Endothelial cell (in vitro differentiated cells): ENCODE data around the gene OCA2. TPM values are rescaled to one million over a fixed set of nuclear protein-coding genes. Genes with fewer than 3 reads are reported as not detected.

Experiments
- DNase-seq: peaks from one replicate; pipeline ENCODE4 v3.0.0; 2021; ENCODE audit warnings: low spot score
- H3K27ac Mint-ChIP-seq: one replicate; pipeline ENCODE4 v1.8.0; 2021; ENCODE audit warnings: mixed read lengths, inconsistent platforms; ENCODE audit not compliant: unreplicated experiment
- H3K27me3 Mint-ChIP-seq: one replicate; pipeline ENCODE4 v1.8.0; 2021; ENCODE audit warnings: mild to moderate bottlenecking, moderate library complexity, mixed read lengths, inconsistent platforms; ENCODE audit not compliant: unreplicated experiment
- H3K36me3 Mint-ChIP-seq: one replicate; pipeline ENCODE4 v1.8.0; 2021; ENCODE audit warnings: mild to moderate bottlenecking, low read depth, mixed read lengths, inconsistent platforms; ENCODE audit not compliant: unreplicated experiment
- H3K4me1 Mint-ChIP-seq: one replicate; pipeline ENCODE4 v1.8.0; 2021; ENCODE audit warnings: mild to moderate bottlenecking, mixed read lengths, inconsistent platforms; ENCODE audit not compliant: unreplicated experiment
- H3K4me3 Mint-ChIP-seq: one replicate; pipeline ENCODE4 v1.8.0; 2021; ENCODE audit warnings: mild to moderate bottlenecking, mixed read lengths, inconsistent platforms; ENCODE audit not compliant: unreplicated experiment
- H3K9me3 Mint-ChIP-seq: one replicate; pipeline ENCODE4 v1.8.0; 2021; ENCODE audit warnings: mixed read lengths, inconsistent platforms; ENCODE audit not compliant: unreplicated experiment
- total RNA-seq: library from RNA; stranded (reverse); fragmentation: NEBNext Ultra II Directional; extraction: Animal tissue kit (Norgen Biotek cat#: 25700); gene quantifications from one replicate; pipeline ENCODE4 v1.2.1, GENCODE V29; 2021; ENCODE audit not compliant: unreplicated experiment
- TF ChIP-seq, protein P1 (sequence below): fragments of 200-600 bp; sonication (generic); IDR thresholded peaks from one replicate; pipeline ENCODE4 v1.5.0; 2021; ENCODE audit warnings: antibody characterized with exemption; ENCODE audit not compliant: unreplicated experiment

OCA2 gene
- total RNA-seq, 1 donor from 2014 or later: not detected

DNA sequence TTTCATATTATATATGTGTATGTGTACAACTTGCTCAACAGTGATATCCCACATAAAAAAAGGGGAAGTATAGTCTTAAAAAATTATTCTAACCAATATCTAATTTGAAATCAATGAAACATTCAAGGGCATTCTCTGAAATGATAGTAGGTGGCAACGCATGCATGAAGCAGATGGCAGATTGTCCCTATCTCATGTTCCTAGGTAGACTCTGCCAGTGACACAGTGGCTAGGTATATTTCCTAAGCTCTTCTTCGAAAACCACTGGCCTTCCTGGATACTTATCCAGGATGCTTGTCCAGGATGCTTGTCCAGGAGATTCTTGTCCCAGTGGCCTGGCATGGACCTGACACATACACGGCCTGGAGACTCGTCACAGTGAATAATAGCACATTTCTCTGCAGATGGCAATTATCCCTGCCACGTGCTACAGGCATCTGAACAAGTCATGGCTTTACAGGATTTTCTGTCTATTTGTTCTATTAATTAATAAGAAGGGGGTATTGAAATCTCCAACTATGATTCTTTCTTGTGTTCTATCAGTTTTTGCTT is 54.9 kb downstream of the OCA2 start:
- Mint-ChIP-seq H3K4me1 (no peaks in the 10 kb centered on the region), H3K36me3 (no peaks in the 10 kb centered on the region), H3K9me3 (no peaks in the 10 kb centered on the region), H3K4me3 (no peak overlapping the region), H3K27me3 (no peaks in the 10 kb centered on the region), H3K27ac (no peak overlapping the region)
- TF ChIP-seq, protein P1, sequence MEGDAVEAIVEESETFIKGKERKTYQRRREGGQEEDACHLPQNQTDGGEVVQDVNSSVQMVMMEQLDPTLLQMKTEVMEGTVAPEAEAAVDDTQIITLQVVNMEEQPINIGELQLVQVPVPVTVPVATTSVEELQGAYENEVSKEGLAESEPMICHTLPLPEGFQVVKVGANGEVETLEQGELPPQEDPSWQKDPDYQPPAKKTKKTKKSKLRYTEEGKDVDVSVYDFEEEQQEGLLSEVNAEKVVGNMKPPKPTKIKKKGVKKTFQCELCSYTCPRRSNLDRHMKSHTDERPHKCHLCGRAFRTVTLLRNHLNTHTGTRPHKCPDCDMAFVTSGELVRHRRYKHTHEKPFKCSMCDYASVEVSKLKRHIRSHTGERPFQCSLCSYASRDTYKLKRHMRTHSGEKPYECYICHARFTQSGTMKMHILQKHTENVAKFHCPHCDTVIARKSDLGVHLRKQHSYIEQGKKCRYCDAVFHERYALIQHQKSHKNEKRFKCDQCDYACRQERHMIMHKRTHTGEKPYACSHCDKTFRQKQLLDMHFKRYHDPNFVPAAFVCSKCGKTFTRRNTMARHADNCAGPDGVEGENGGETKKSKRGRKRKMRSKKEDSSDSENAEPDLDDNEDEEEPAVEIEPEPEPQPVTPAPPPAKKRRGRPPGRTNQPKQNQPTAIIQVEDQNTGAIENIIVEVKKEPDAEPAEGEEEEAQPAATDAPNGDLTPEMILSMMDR: no peak
- no peak for DNase-seq

DNA sequence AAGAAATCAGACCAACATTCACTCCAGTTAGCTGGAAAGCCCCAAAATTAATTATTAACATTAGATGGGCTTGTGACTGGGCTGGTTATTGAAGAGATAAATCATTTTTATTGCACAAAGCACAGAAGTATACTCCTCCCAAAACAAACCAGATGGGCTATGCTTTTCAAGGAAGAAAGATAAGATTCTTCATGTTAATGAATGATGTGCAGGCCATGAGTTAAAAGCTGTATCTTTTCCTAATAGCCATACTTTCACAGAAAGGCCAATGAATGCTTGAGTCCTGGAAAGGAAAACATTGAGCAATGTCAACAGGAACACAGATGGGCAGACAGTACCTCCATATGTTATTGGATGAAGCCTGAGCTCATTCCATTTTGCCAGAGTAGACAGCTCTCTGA is 55.4 kb downstream of the OCA2 start:
- Mint-ChIP-seq H3K4me1 (no peaks in the 10 kb centered on the region), H3K9me3 (no peaks in the 10 kb centered on the region), H3K36me3 (no peaks in the 10 kb centered on the region), H3K27ac (no peak overlapping the region), H3K4me3 (no peak overlapping the region), H3K27me3 (no peaks in the 10 kb centered on the region)
- TF ChIP-seq, protein P1: no peak
- DNase-seq: no peak

DNA sequence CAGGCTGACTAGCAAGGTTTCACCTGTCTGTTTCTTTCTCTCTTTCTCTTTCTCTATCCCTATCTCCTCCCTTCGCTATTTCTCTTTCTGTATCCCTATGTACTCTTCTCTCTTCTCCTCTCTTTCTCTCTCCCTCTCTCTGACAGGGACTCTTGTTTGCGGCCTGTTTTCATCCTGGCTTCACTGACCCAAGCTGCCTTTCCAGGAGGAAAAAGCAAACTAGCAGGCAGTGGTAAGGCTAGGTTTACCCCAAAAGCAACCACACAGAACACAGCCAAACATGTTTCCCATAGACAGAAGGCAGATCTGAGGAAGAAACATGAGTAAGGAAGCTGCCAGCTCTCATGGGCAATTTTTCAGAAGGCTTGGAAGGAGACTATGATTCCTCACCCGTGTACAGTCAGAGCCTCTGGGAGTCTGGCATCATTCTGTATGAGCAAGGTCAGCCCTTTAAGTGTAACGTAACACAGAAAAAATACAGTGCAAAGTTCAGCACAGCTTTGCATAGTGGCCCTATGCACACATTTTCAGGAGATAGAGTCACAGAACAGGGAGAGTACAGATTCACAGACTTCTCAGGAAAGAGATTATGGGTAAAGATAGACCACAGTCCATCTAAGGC is 61.0 kb downstream of the OCA2 start:
- TF ChIP-seq, protein P1: no peak
- no peak for DNase-seq
- Mint-ChIP-seq H3K4me3 (no peak overlapping the region), H3K27me3 (peaks cover 4% of the 10 kb centered on the region), H3K4me1 (no peaks in the 10 kb centered on the region), H3K9me3 (no peaks in the 10 kb centered on the region), H3K27ac (no peak overlapping the region), H3K36me3 (no peaks in the 10 kb centered on the region)

DNA sequence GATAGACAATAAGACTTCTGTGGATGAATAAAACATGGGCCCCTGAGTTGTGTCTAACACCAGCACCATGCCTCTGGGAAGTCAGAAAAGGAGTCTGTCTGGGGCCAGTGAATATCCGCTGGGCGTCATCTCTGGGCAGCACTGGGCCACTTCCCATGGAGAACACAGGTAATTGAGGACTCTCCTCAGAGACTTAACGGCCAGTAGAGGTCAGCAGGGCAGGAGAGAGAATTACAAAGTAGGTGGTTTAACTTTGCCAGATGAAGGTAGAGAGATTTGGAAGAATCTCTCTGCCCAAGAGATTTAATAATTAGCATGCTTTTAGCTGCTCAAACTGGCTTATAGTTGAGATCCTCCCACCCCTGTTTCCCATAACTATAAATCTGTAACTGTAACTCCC is 65.7 kb downstream of the OCA2 start:
- Mint-ChIP-seq H3K4me3 (no peak overlapping the region), H3K4me1 (no peaks in the 10 kb centered on the region), H3K27me3 (peaks cover 4% of the 10 kb centered on the region), H3K27ac (no peak overlapping the region), H3K9me3 (no peaks in the 10 kb centered on the region), H3K36me3 (no peaks in the 10 kb centered on the region)
- TF ChIP-seq, protein P1: no peak
- no peak for DNase-seq

DNA sequence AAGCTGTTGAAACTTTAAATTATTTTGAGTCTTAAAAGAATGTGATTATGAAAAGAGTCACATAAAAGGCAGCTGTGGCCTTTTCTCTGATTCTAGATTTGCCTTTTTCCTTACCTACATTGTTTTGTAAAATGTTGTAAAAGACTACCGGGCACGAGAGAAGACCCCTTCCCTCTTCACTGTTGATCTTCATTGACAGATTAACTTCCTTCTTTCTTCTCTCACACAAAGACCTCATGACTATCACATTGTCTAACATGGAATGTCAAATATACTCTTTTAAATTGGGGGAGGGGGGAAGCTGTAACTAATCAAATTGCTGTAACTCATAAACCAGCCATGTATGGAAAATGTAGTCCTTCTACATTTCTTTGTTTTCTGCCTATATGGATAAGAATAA is 68.3 kb downstream of the OCA2 start:
- TF ChIP-seq, protein P1: no peak
- H3K27ac Mint-ChIP-seq: no peak overlapping the region
- DNase-seq: no peak
- H3K4me3 Mint-ChIP-seq: no peak overlapping the region
- H3K36me3 Mint-ChIP-seq: no peaks in the 10 kb centered on the region
- H3K9me3 Mint-ChIP-seq: no peaks in the 10 kb centered on the region
- H3K27me3 Mint-ChIP-seq: peaks cover 3% of the 10 kb centered on the region
- H3K4me1 Mint-ChIP-seq: no peaks in the 10 kb centered on the region
